Fibroblast of mammary gland (primary cell): Measurements from ENCODE around the gene TPTE2.
A peak's percentile ranks its signal among the peaks of the same experiment; 100 is the strongest.
"Not testable (repeated sequence)": the region's sequence is repeated elsewhere in the genome, so short reads cannot be mapped to it uniquely, and the experiment has no call there.

Source experiments
- DNase-seq: peaks from one replicate; pipeline ENCODE4 v3.0.0-alpha.2; 2010; ENCODE audit warnings: low read depth
- H3K4me3 ChIP-seq: 2 replicates; pipeline ENCODE4 v1.5.1; 2011; ENCODE audit warnings: low read depth, mild to moderate bottlenecking, low read length, moderate library complexity; ENCODE audit not compliant: control insufficient read depth
- TF ChIP-seq, protein P1 (sequence below): conservative IDR thresholded peaks from 2 replicates; pipeline ENCODE4 v1.5.1; 2011; ENCODE audit warnings: low read depth, low read length, inconsistent platforms; ENCODE audit not compliant: control insufficient read depth, insufficient read depth

TPTE2 gene

DNA sequence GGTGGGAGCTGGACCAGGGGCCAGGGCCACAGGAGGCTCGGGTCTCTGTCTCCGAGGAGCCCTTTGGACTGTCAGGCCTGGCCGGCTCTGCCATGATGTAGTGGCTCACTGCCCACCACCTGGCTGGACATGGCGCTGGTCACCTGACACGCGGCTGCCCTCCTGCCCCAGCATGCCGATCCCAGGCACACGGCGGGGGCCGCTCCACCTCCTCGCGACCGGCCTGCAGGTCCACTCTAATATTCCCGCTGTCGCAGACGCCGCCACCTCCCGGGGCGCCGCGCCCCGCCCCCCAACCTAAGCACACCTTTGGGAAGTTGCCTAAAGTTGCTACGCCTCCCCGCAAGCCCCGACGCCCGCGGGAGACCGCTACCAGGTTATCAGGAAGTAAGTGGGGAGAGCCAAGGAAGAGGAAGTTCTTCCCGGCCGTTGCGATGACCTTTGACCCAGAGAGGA, at the start of gene TPTE2:
Gene TPTE2, minus strand, starts transcription at position 406 of the 456 bp plus-strand sequence. CDS start 58,298 bp downstream, outside the sequence.
- not testable (repeated sequence) for DNase-seq, H3K4me3 ChIP-seq

DNA sequence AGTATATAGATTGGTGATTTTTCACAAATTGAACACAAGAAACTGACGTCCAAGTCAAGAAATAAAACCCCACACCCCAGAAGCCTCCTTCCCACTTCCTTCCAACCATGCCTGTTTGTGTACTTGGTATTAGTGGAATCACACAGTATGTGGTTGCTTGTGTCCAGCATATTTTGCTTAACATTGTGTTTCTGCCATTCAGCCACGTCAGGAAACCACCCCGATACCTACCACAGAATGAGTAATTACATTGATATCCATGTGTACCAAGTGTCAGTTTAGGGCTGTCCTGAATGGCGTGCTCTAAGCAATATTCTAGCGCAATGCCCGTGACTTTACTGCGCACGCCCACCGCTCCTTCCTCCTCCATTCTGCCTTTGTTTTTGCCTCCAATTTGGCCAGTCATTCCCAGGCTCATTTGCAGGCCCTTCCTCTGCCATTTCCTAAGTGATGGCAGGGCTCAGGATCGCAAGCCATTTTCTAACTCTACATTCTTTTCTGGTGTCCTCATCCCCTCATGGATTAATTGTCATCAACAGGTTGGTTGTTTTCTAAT, 46.3 kb upstream of the TPTE2 start:
- H3K4me3 ChIP-seq: no peak overlapping the region
- DNase-seq: no peak
- TF ChIP-seq, protein P1, sequence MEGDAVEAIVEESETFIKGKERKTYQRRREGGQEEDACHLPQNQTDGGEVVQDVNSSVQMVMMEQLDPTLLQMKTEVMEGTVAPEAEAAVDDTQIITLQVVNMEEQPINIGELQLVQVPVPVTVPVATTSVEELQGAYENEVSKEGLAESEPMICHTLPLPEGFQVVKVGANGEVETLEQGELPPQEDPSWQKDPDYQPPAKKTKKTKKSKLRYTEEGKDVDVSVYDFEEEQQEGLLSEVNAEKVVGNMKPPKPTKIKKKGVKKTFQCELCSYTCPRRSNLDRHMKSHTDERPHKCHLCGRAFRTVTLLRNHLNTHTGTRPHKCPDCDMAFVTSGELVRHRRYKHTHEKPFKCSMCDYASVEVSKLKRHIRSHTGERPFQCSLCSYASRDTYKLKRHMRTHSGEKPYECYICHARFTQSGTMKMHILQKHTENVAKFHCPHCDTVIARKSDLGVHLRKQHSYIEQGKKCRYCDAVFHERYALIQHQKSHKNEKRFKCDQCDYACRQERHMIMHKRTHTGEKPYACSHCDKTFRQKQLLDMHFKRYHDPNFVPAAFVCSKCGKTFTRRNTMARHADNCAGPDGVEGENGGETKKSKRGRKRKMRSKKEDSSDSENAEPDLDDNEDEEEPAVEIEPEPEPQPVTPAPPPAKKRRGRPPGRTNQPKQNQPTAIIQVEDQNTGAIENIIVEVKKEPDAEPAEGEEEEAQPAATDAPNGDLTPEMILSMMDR: no peak

DNA sequence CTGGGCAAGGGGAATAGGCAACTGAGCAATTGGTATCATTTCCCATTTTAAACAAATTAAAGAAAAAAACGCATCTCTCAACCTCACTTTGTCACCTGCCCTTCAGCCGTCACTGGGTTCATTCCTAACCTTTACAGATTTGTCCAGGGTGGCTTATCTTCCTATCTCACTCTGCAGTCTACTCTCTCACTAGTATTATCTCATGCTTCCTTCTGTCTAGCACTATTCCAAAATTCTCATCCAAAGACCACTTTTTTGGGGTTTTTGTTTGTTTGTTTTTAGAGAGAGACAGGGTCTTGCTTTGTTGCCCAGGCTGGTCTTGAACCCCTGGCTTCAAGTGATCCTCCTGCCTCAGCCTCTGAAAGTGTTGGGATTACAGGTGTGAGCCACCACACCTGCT, 45.4 kb upstream of the TPTE2 start:
- TF ChIP-seq, protein P1: no peak

DNA sequence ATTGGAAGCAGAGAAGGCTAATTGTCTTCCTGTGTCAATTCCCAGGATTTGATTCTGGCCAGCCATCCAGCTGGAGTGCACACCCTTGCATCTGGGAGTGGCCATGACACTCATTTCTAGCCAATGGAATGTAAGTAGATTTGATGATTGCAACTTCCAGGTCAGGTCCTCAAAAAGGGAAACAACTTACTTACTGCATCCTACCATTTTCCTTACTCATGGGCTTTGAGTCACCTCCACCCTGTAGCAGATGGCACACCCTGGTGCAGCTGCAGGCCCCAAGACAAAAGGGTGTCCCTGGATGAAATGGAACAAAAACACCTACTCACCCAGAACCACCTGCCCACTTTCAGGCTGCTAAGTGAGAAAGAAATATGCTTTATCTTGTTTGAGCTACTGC, 44.8 kb upstream of the TPTE2 start:
- TF ChIP-seq, protein P1: no peak
- no peak overlapping the region for H3K4me3 ChIP-seq
- peak; percentile 51 for DNase-seq

More for the DNA sequence above, 45.4 kb upstream of the TPTE2 start:
- no peak overlapping the region for H3K4me3 ChIP-seq
- no peak for DNase-seq

DNA sequence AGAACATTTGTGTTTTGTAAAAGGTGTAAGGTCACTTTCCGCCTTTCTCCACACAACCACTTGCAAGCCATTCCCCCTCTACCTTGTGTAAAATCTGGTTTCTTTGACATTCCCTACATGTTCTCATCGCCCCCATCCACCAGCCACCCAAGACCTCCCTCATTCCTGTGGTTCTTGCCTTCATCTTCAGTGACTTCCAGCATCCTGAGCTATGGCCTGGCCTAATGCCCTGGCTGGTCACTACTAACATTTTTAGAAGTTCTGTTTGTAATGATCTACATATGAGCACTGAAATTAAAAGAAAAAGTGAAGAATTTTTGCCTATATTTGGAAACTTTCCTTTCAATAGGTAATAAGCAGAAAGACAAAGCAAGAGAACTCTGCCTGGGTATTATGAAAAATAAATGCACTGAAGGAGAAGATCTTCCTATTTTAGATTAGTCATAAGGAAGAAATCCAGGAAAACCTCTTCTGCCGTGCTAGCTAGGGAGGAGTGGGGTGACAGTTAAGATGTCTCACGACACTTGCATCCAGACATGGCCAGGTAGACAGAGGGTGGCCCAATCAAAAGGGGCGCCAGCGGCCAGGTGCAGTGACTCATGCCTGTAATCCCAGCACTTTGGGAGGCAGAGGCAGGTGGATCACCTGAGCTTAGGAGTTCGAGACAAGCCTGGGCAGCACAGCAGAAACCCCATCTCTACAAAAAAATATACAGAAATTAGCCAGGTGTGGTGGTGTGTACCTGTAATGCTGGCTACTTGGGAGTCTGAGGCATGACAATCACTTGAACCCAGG, 44.0 kb upstream of the TPTE2 start:
- TF ChIP-seq, protein P1: no peak
- DNase-seq: no peak
- no peak overlapping the region for H3K4me3 ChIP-seq

DNA sequence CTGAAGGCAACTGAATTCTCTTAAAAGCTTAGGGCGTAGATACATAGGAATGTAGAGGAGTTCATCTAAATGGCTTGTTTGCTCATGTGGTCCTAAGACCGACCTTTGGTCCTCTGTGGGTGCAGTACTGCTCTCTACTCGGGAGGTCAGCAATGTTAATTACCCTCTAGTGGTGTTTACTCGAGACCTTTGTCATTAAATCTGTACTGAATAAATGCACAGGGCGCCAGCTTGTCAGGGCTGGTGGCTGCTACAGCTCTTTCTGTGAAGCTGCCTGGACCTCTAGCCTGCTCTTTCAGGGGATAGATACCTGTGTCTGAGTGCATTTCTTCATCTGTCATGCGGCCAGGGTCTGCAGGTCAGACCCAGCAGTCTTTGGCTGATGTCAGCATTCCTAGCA, 43.0 kb upstream of the TPTE2 start:
- TF ChIP-seq, protein P1: no peak
- no peak overlapping the region for H3K4me3 ChIP-seq
- DNase-seq: no peak

DNA sequence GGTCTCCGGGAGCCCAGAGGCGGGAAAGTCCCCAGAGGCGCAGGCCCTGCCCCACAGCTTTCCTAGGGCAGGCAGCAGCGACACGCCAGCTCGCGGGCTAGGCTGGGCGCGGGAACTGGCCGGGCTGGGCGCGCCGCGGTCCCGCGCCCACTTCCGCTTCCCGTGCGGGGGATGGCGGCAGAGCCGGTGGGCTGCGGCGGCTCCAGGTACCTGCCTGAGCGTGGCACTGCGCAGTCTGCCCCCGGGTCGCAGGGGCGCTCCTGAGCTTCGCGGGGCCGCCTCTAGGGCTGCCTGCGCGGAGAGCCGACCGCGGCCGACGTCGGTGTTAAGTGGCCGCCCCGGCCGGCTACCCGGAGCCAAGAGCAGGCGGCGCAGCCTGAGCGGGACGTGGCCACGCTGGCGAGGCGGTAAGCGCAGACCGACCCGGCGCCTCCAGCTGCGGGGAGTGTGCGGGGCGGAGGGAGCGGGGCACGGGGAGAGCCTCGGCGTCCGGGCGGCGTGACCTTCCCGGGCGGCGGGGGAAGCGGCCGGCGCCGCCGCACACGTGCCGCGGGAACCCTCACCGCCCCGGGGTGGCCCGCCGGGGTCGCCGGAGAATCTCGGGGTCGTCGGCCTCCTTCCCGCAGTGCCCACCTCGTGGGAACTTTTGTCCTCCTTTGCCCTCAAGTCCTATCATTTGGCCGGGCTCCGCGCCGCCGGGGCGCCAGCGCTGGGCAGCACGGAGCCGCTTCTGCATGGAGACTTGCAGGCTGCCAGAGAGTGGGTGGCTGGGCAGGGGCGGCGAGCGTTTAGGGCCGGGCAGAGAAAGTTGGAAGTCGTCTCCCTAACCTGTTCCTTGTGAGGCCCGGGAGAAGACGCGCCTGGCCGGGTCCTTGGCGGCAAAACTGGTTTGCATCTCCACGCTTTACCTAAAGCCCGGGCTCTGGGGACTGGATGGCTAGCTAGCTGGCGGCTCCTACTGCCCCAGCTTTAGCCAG, 40.7 kb upstream of the TPTE2 start:
- TF ChIP-seq, protein P1: no peak
- H3K4me3 ChIP-seq: peak overlapping the region; percentile 57
- DNase-seq: peak; percentile 32
